Measurements from ENCODE around the gene ZFPL1.

The ZFPL1 gene

GRCh38 chr11:65066805-65067291 lies 17.2 kb upstream of the ZFPL1 start:
- H3K36me3 ChIP-seq = no peaks in the 10 kb centered on the region
- H3K4me3 ChIP-seq = no peak overlapping the region; a peak in 1 of 20 replicates
- no peaks in the 10 kb centered on the region for H4K20me1 ChIP-seq
- peak overlapping the region in 6 of 11 experiments; percentile 7 to 60 (median 30); a peak in 8 of 22 replicates for H3K9ac ChIP-seq
- H3K9me3 ChIP-seq (replicated peaks in 1 of 11) = no peaks in the 10 kb centered on the region
- no peak for TF ChIP-seq Cebpa-rat (IDR thresholded peaks at IDR 0.05)
- H3K27me3 ChIP-seq = no peaks in the 10 kb centered on the region
- H3K4me2 ChIP-seq = peak overlapping the region in 2 of 11 experiments; percentile 36 to 68; a peak in 8 of 22 replicates
- H3K4me1 ChIP-seq = peaks cover 2 to 24% (median 12%) of the 10 kb centered on the region in 10 experiments; a peak in 18 of 20 replicates
- H3K27ac ChIP-seq = peak overlapping the region in 2 of 11 experiments; percentile 34 to 42; a peak in 3 of 22 replicates

GRCh38 chr11:65067446-65067845 lies 16.6 kb upstream of the ZFPL1 start:
- Histone ChIP-seq H3K4me3 (no peak overlapping the region; a peak in 1 of 20 replicates), H3K36me3 (no peaks in the 10 kb centered on the region), H3K9me3 (replicated peaks in 1 of 11) (no peaks in the 10 kb centered on the region), H4K20me1 (no peaks in the 10 kb centered on the region), H3K27ac (peak overlapping the region in 2 of 11 experiments; percentile 34 to 42; a peak in 3 of 22 replicates), H3K9ac (peak overlapping the region in 4 of 11 experiments; percentile 30 to 60 (median 39); a peak in 7 of 22 replicates), H3K27me3 (no peaks in the 10 kb centered on the region; a peak in 1 of 22 replicates), H3K4me2 (peak overlapping the region in 2 of 11 experiments; percentile 36 to 68; a peak in 8 of 22 replicates), H3K4me1 (peaks cover 0 to 24% (median 9%) of the 10 kb centered on the region in 10 experiments; a peak in 15 of 20 replicates)
- no peak for TF ChIP-seq Cebpa-rat (IDR thresholded peaks at IDR 0.05)

- no peak overlapping the region for H3K9ac ChIP-seq
- no peak overlapping the region for H3K4me3 ChIP-seq
- H3K9me3 ChIP-seq (replicated peaks in 1 of 11) = no peaks in the 10 kb centered on the region
- no peaks in the 10 kb centered on the region for H3K36me3 ChIP-seq
- H3K4me2 ChIP-seq = no peak overlapping the region
- peaks cover 0 to 19% (median 6%) of the 10 kb centered on the region in 10 experiments; a peak in 13 of 20 replicates for H3K4me1 ChIP-seq
- H3K27me3 ChIP-seq = no peaks in the 10 kb centered on the region; a peak in 1 of 22 replicates
- no peak overlapping the region for H3K27ac ChIP-seq
- TF ChIP-seq Cebpa-rat (IDR thresholded peaks at IDR 0.05) = no peak
- H4K20me1 ChIP-seq = no peaks in the 10 kb centered on the region
Measured at GRCh38 chr11:65069217-65069616, 14.8 kb upstream of the ZFPL1 start.

- peaks cover 0 to 16% (median 2%) of the 10 kb centered on the region in 11 experiments; a peak in 7 of 22 replicates for H4K20me1 ChIP-seq
- no peak overlapping the region for H3K9ac ChIP-seq
- no peaks in the 10 kb centered on the region; a peak in 1 of 22 replicates for H3K27me3 ChIP-seq
- H3K9me3 ChIP-seq (replicated peaks in 1 of 11) = no peaks in the 10 kb centered on the region
- peaks cover 0 to 11% (median 4%) of the 10 kb centered on the region in 10 experiments; a peak in 9 of 20 replicates for H3K4me1 ChIP-seq
- H3K36me3 ChIP-seq = peaks cover 0 to 20% (median 15%) of the 10 kb centered on the region in 11 experiments; a peak in 17 of 22 replicates
- no peak overlapping the region for H3K4me3 ChIP-seq
- peak overlapping the region in 1 of 11 experiments; percentile 19; a peak in 2 of 22 replicates for H3K4me2 ChIP-seq
- H3K27ac ChIP-seq = no peak overlapping the region
- TF ChIP-seq Cebpa-rat (IDR thresholded peaks at IDR 0.05) = no peak
Measured at GRCh38 chr11:65071907-65072630, 12.0 kb upstream of the ZFPL1 start.

DNA sequence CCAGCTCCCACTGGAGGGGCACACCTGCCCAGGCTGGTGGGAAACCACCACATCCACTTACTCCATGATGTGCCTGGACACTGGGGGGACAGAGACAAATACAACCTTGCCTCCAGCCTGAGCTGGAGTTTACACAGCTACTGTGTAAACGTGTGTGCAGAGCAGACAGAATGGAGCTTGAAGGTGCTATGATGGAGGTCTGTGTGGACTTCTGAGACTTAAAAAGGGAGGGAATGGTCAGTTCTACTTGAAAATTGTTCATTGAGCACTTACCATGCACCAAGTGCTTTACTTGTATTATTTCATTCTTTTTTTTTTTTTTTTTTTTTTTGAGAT lies 11.4 kb upstream of the ZFPL1 start:
- no peak overlapping the region for H3K9ac ChIP-seq

DNA sequence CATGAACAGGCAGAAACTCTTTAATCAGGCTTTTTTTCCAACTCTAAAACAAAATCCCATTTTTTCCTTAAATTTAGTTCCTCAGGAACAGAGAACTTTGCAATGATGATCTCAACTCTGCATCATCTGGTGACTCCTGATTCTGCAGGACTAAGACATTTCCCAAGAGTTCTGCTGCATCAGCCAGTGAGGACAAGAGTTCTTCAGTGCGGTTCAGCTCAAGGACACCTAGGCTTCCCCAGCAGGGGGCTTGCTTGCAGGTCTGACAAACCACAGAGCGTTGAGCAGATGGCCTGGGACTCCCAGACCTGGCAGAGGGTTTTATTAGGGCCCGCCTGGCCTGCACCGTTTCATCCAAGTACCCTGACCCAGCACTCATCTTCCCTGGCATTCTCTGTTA lies 6.6 kb upstream of the ZFPL1 start:
- no peak for TF ChIP-seq Cebpa-rat (IDR thresholded peaks at IDR 0.05)
- Histone ChIP-seq H3K36me3 (peaks cover 0 to 73% (median 59%) of the 10 kb centered on the region in 11 experiments; a peak in 18 of 22 replicates), H3K9ac (no peak overlapping the region; a peak in 1 of 22 replicates), H3K4me3 (no peak overlapping the region), H3K9me3 (replicated peaks in 1 of 11) (no peaks in the 10 kb centered on the region), H4K20me1 (peaks cover 0 to 55% (median 30%) of the 10 kb centered on the region in 11 experiments; a peak in 14 of 22 replicates), H3K27me3 (no peaks in the 10 kb centered on the region), H3K4me1 (peaks cover 35 to 50% (median 44%) of the 10 kb centered on the region in 10 experiments), H3K4me2 (peak overlapping the region in 4 of 11 experiments; percentile 18 to 54 (median 48); a peak in 2 of 22 replicates), H3K27ac (no peak overlapping the region; a peak in 1 of 22 replicates)

More for the DNA sequence above, 11.4 kb upstream of the ZFPL1 start:
- Histone ChIP-seq H4K20me1 (peaks cover 0 to 21% (median 7%) of the 10 kb centered on the region in 11 experiments; a peak in 12 of 22 replicates), H3K4me1 (peaks cover 0 to 13% (median 6%) of the 10 kb centered on the region in 10 experiments; a peak in 10 of 20 replicates), H3K27me3 (no peaks in the 10 kb centered on the region; a peak in 1 of 22 replicates), H3K27ac (no peak overlapping the region), H3K4me3 (no peak overlapping the region), H3K9me3 (replicated peaks in 1 of 11) (no peaks in the 10 kb centered on the region), H3K4me2 (no peak overlapping the region; a peak in 2 of 22 replicates), H3K36me3 (peaks cover 0 to 26% (median 20%) of the 10 kb centered on the region in 11 experiments; a peak in 17 of 22 replicates)
- TF ChIP-seq Cebpa-rat (IDR thresholded peaks at IDR 0.05) = no peak

- H3K9ac ChIP-seq = peak overlapping the region in 8 of 11 experiments; percentile 18 to 63 (median 39); a peak in 11 of 22 replicates
- H3K4me3 ChIP-seq = no peak overlapping the region; a peak in 1 of 20 replicates
- H3K27ac ChIP-seq = peak overlapping the region in 9 of 11 experiments; percentile 25 to 61 (median 47); a peak in 12 of 22 replicates
- no peak for TF ChIP-seq Cebpa-rat (IDR thresholded peaks at IDR 0.05)
- H4K20me1 ChIP-seq = peaks cover 0 to 55% (median 30%) of the 10 kb centered on the region in 11 experiments; a peak in 14 of 22 replicates
- no peaks in the 10 kb centered on the region for H3K9me3 ChIP-seq (replicated peaks in 1 of 11)
- H3K4me2 ChIP-seq = peak overlapping the region; percentile 8 to 61 (median 51); a peak in 18 of 22 replicates
- H3K36me3 ChIP-seq = peaks cover 0 to 75% (median 59%) of the 10 kb centered on the region in 11 experiments; a peak in 18 of 22 replicates
- H3K4me1 ChIP-seq = peaks cover 42 to 57% (median 51%) of the 10 kb centered on the region in 10 experiments
- no peaks in the 10 kb centered on the region for H3K27me3 ChIP-seq
Measured at GRCh38 chr11:65078151-65078550, 5.9 kb upstream of the ZFPL1 start.

DNA sequence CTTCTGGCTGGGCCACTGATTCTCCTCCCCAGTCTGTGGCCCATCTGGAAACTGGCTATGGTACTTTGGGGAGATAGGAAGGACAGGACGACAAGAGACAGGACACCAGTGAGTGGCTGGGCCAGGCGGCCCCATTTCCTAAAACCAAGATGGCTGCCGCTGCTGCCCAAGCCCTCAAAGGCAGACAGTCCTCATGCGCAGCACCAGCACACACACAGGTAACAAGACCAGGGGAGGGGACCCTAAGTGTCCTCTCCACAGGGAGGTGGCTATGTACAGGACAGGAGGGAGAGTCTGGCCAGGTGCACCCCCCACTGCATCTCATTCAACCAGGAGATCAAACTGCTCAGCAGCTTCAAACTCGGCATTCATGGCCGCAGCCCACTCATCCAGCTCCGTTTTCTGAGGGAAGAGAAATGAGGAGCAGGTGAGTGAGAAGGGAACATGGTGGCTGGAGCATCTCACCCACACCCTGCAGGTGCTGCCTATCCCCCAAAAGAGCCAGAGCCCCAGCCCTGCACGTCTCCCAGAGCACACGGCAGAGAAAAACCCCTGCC lies 5.2 kb upstream of the ZFPL1 start:
- no peak for TF ChIP-seq Cebpa-rat (IDR thresholded peaks at IDR 0.05)
- Histone ChIP-seq H3K4me1 (peaks cover 47 to 61% (median 55%) of the 10 kb centered on the region in 10 experiments), H3K27ac (peak overlapping the region in 10 of 11 experiments; percentile 14 to 61 (median 40); a peak in 12 of 22 replicates), H4K20me1 (peaks cover 0 to 55% (median 30%) of the 10 kb centered on the region in 11 experiments; a peak in 14 of 22 replicates), H3K36me3 (peaks cover 0 to 75% (median 59%) of the 10 kb centered on the region in 11 experiments; a peak in 18 of 22 replicates), H3K27me3 (no peaks in the 10 kb centered on the region), H3K4me2 (peak overlapping the region; percentile 8 to 61 (median 51); a peak in 18 of 22 replicates), H3K4me3 (peak overlapping the region in 1 of 10 experiments; percentile 10; a peak in 1 of 20 replicates), H3K9ac (peak overlapping the region in 8 of 11 experiments; percentile 18 to 63 (median 39); a peak in 15 of 22 replicates), H3K9me3 (replicated peaks in 1 of 11) (no peaks in the 10 kb centered on the region)

All from BLaER1 treated with 17β-estradiol and CSF1 and Interleukin-3, amounts not matched to agents 10 nM and 100 nM (cell line).